Upper lobe of left lung (tissue), 4 donors: ENCODE data around the gene KLRF1.

ENCODE experiments used
- EP300 ChIP-seq, 4 donors: sonication (generic); formaldehyde crosslinking; IDR thresholded peaks; one replicate each; pipeline ENCODE4 v1.5.1; 2017; ENCODE audit warnings: antibody characterized with exemption in 4 of 4, control low read depth in 2 of 4
- POLR2A ChIP-seq, 4 donors: fragments of 450-650 bp; IDR thresholded peaks; one replicate each; pipeline ENCODE4 v1.5.1; 2016 to 2017; ENCODE audit warnings: antibody characterized with exemption in 4 of 4, mild to moderate bottlenecking in 2 of 4
- POLR2AphosphoS5 ChIP-seq, 2 donors: sonication (generic); formaldehyde crosslinking; IDR thresholded peaks; one replicate each; pipeline ENCODE4 v1.5.1; 2017; ENCODE audit warnings: antibody characterized with exemption in 2 of 2
- TF ChIP-seq, protein P1 (sequence below), 6 experiments: fragments of 450-650 bp in 4 of 6; fragments of 200-600 bp in 2 of 6; sonication (generic) in 2 of 6; IDR thresholded peaks; one replicate each; pipeline ENCODE4 v1.5.1; 2016 to 2019; ENCODE audit warnings: antibody characterized with exemption in 6 of 6

DNA sequence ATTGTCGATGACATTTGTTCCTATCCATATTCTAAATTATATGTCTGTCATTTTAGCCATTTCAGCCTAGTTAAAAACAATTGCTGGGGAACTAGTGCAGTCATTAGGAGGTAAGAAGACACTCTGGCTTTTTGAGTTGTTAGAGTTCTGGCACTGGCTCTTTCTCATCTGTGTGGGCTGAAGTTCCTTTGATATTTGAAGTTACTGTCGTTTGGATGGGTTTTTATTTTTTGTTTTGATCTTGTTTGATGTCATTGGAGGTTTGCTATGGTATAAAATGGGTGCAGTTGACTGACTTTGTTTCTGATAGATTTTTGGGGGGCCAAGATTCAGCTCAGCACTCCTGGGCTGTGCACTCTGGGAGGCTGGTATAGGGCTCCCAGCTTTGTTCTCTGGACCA, 45.9 kb upstream of the KLRF1 start:
- no peak for TF ChIP-seq POLR2A (IDR thresholded peaks at IDR 0.05)
- no peak for TF ChIP-seq EP300 (IDR thresholded peaks at IDR 0.05)
- TF ChIP-seq, protein P1, sequence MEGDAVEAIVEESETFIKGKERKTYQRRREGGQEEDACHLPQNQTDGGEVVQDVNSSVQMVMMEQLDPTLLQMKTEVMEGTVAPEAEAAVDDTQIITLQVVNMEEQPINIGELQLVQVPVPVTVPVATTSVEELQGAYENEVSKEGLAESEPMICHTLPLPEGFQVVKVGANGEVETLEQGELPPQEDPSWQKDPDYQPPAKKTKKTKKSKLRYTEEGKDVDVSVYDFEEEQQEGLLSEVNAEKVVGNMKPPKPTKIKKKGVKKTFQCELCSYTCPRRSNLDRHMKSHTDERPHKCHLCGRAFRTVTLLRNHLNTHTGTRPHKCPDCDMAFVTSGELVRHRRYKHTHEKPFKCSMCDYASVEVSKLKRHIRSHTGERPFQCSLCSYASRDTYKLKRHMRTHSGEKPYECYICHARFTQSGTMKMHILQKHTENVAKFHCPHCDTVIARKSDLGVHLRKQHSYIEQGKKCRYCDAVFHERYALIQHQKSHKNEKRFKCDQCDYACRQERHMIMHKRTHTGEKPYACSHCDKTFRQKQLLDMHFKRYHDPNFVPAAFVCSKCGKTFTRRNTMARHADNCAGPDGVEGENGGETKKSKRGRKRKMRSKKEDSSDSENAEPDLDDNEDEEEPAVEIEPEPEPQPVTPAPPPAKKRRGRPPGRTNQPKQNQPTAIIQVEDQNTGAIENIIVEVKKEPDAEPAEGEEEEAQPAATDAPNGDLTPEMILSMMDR (IDR thresholded peaks at IDR 0.05) = no peak
- TF ChIP-seq POLR2AphosphoS5 (IDR thresholded peaks at IDR 0.05) = no peak
